GM12878 (cell line): Measurements from ENCODE around the gene VPS8. TPM values are rescaled to one million over a fixed set of nuclear protein-coding genes. Genes with fewer than 3 reads are reported as not detected.
"Not testable (repeated sequence)": the region's sequence is repeated elsewhere in the genome, so short reads cannot be mapped to it uniquely, and the experiment has no call there.

ENCODE experiments used
- ATAC-seq: fragments of 200-7000 bp; cut with Tn5 transposase; 3 replicates; pipeline ENCODE4 v1.9.1; 2020; ENCODE audit warnings: mild to moderate bottlenecking, moderate library complexity
- BruUV-seq: library from RNA; stranded (reverse); fragments of 400-500 nt; replicated peaks from 2 replicates; lab custom pipeline; 2021; lab: Mats Ljungman, UMichigan
- CTCF ChIA-PET: fragments of 300-600 bp; sonication (Branson Sonifier 250); formaldehyde crosslinking; extraction: SDS; loops from one replicate; lab custom pipeline; 2021; ENCODE audit warnings: inconsistent platforms; lab: Yijun Ruan, JAX
- POLR2A ChIA-PET: fragments of 350-600 bp; formaldehyde crosslinking; extraction: SDS; loops from one replicate; lab custom pipeline; 2021; ENCODE audit warnings: inconsistent platforms; lab: Charles Lee
- RAD21 ChIA-PET: fragments of 300-600 bp; sonication (Branson Sonifier 250); formaldehyde crosslinking; loops from one replicate; lab custom pipeline; 2023; ENCODE audit warnings: antibody characterized with exemption; ENCODE audit not compliant: unreplicated experiment; lab: Charles Lee
- SMC1A ChIA-PET: fragments of 300-600 bp; sonication (Branson Sonifier 250); formaldehyde crosslinking; loops from one replicate; lab custom pipeline; 2023; ENCODE audit not compliant: unreplicated experiment, uncharacterized antibody; lab: Charles Lee
- DNase-seq: peaks from one replicate; pipeline ENCODE4 v3.0.0-alpha.2; 2011; ENCODE audit warnings: low read depth, low spot score
- FAIRE-seq: peaks from 3 replicates; lab custom pipeline; 2011; peaks lifted over from hg19 to GRCh38; lab: Jason Lieb, UNC
- H2AFZ ChIP-seq: 2 replicates; pipeline ENCODE4 v1.6.0; 2011; ENCODE audit warnings: low read depth, low read length, control low read depth; ENCODE audit not compliant: control insufficient read depth
- H3K27ac ChIP-seq: 2 replicates; pipeline ENCODE4 v1.5.1; 2011; ENCODE audit warnings: control low read depth; ENCODE audit not compliant: control insufficient read depth, insufficient read depth
- H3K27me3 ChIP-seq, 2 experiments: replicated peaks in 1 of 2; 2 replicates each; pipeline versions ENCODE4 v1.6.0 to v1.6.1; 2011; ENCODE audit warnings: low read length in 1 of 2; ENCODE audit not compliant: control insufficient read depth in 2 of 2, insufficient read depth in 2 of 2
- H3K36me3 ChIP-seq, 2 experiments: 2 replicates each; pipeline ENCODE4 v1.5.1; 2011; ENCODE audit warnings: low read length in 1 of 2; ENCODE audit not compliant: control insufficient read depth in 2 of 2, insufficient read depth in 2 of 2
- H3K4me1 ChIP-seq: 2 replicates; pipeline ENCODE4 v1.6.1; 2011; ENCODE audit warnings: mild to moderate bottlenecking, low read length, moderate library complexity, mixed read lengths; ENCODE audit not compliant: control insufficient read depth, insufficient read depth
- H3K4me2 ChIP-seq: 2 replicates; pipeline ENCODE4 v1.6.0; 2011; ENCODE audit warnings: control low read depth; ENCODE audit not compliant: control insufficient read depth, insufficient read depth
- H3K4me3 ChIP-seq: fragments of 200-600 bp; sonication (generic); 2 replicates; pipeline ENCODE4 v1.5.1; 2016
- H3K79me2 ChIP-seq: 2 replicates; pipeline ENCODE4 v1.6.0; 2011; ENCODE audit warnings: low read length; ENCODE audit not compliant: control insufficient read depth, insufficient read depth
- H3K9ac ChIP-seq: 2 replicates; pipeline ENCODE4 v1.8.0; 2011; ENCODE audit warnings: low read length, control low read depth, mixed read lengths; ENCODE audit not compliant: control insufficient read depth, insufficient read depth
- H3K9me3 ChIP-seq: replicated peaks from 3 replicates; pipeline ENCODE4 v1.5.1; 2011; ENCODE audit warnings: mild to moderate bottlenecking, low read length; ENCODE audit not compliant: control insufficient read depth, insufficient read depth
- H4K20me1 ChIP-seq: 2 replicates; pipeline ENCODE4 v1.6.0; 2011; ENCODE audit not compliant: control insufficient read depth, insufficient read depth
- BACH1 ChIP-seq: fragments of 450-650 bp; IDR thresholded peaks from 2 replicates; pipeline ENCODE4 v1.6.1; 2017; ENCODE audit warnings: mild to moderate bottlenecking, borderline replicate concordance
- CBFB ChIP-seq: IDR thresholded peaks from 2 replicates; pipeline ENCODE4 v1.6.1; 2016; ENCODE audit warnings: antibody characterized with exemption, low read depth
- CHD1 ChIP-seq: IDR thresholded peaks from 2 replicates; pipeline ENCODE4 v1.6.1; 2012; ENCODE audit warnings: low read depth, low read length, improper control_type of control experiment
- HDAC2 ChIP-seq: fragments of 200-600 bp; sonication (generic); IDR thresholded peaks from 2 replicates; pipeline ENCODE4 v1.6.1; 2017
- IKZF2 ChIP-seq, 2 experiments: fragments of 450-650 bp; IDR thresholded peaks; 2 replicates each; pipeline ENCODE4 v1.6.1; 2017; ENCODE audit warnings: mild to moderate bottlenecking in 2 of 2, moderate library complexity in 2 of 2
- NFYA ChIP-seq: IDR thresholded peaks from 2 replicates; pipeline ENCODE4 v1.6.1; 2011; ENCODE audit warnings: low read depth, mild to moderate bottlenecking, low read length, improper control_type of control experiment, borderline replicate concordance
- PKNOX1 ChIP-seq: fragments of 450-650 bp; IDR thresholded peaks from 2 replicates; pipeline ENCODE4 v1.6.1; 2016; ENCODE audit warnings: mild to moderate bottlenecking
- POLR2AphosphoS2 ChIP-seq: IDR thresholded peaks from 2 replicates; pipeline ENCODE4 v1.6.1; 2011; ENCODE audit warnings: low read depth, mild to moderate bottlenecking, low read length, improper control_type of control experiment, moderate library complexity
- REST ChIP-seq: IDR thresholded peaks from 2 replicates; pipeline ENCODE4 v1.6.1; 2012; ENCODE audit warnings: mild to moderate bottlenecking, low read depth, low read length
- SIN3A ChIP-seq: IDR thresholded peaks from 2 replicates; pipeline ENCODE4 v1.6.1; 2012; ENCODE audit warnings: low read depth, low read length, improper control_type of control experiment
- SMAD5 ChIP-seq: IDR thresholded peaks from 2 replicates; pipeline ENCODE4 v1.6.1; 2016; ENCODE audit warnings: antibody characterized with exemption, low read depth
- SPI1 ChIP-seq: IDR thresholded peaks from 2 replicates; pipeline ENCODE4 v1.6.1; 2011; ENCODE audit warnings: low read depth, mild to moderate bottlenecking, low read length, moderate library complexity, borderline replicate concordance; ENCODE audit not compliant: insufficient read depth
- STAT3 ChIP-seq: IDR thresholded peaks from 2 replicates; pipeline ENCODE4 v1.6.1; 2011; ENCODE audit warnings: low read depth, low read length, improper control_type of control experiment
- ZNF207 ChIP-seq: fragments of 450-650 bp; IDR thresholded peaks from 2 replicates; pipeline ENCODE4 v1.6.1; 2014; ENCODE audit warnings: antibody characterized with exemption, mild to moderate bottlenecking, borderline replicate concordance
- whole genome bisulfite sequencing: methylation state at CpG from one replicate; pipeline ENCODE4 v1.1.6; 2016; ENCODE audit warnings: low lambda C conversion rate; ENCODE audit not compliant: insufficient replicate concordance, insufficient coverage; ENCODE audit errors: missing lambda C conversion rate; 5-methylcytosine and 5-hydroxymethylcytosine counted together
- in situ Hi-C: fragments of 300-500 bp; cut with MboI; formaldehyde crosslinking; loops from 9 replicates; pipeline ENCODE4 v1.14.3; 2018; ENCODE audit warnings: mixed read lengths
- intact Hi-C: fragments of 100-400 bp; cut with micrococcal nuclease; formaldehyde crosslinking; loops from one replicate; pipeline ENCODE4 v1.14.2; 2022; ENCODE audit not compliant: unreplicated experiment
- polyA plus RNA-seq, 11 experiments: library from polyadenylated mRNA; depleted of rRNA in 4 of 11; unstranded in 6 of 11; stranded (reverse) in 5 of 11; fragments of >200 nt; fragmentation: Nextera tagmentation in 4 of 11; fragmentation: Illumina TruSeq in 1 of 11; extraction: Ambion mirVana in 4 of 11; extraction: Trizol in 1 of 11; gene quantifications; 1 replicate in 1 of 11; 2 replicates in 10 of 11; pipeline versions ENCODE4 v1.2.1 to v1.2.3, GENCODE V29; 2011 to 2016; ENCODE audit warnings: inconsistent platforms in 2 of 11, missing spikeins in 2 of 11, low read depth in 1 of 11
- total RNA-seq, 4 experiments: library from RNA; depleted of rRNA in 3 of 4; stranded (reverse); fragments of >200 nt in 3 of 4; fragmentation: Illumina TruSeq in 1 of 4; extraction: Trizol in 1 of 4; gene quantifications; 2 replicates each; pipeline versions ENCODE4 v1.2.1 to v1.2.3, GENCODE V29; 2013 to 2021

Gene VPS8
- total and polyA plus RNA-seq, 10 of the 15 experiments (the other 5 are each of a cell fraction or from before 2014, with no cell fraction given), result 8.9 to 34.7 (median 20.9) TPM

GRCh38 chr3:185009650-185010049, 197.7 kb downstream of the VPS8 start:
- DNase-seq (no peak), ATAC-seq (no peak)
- SMC1A ChIA-PET, result no interaction called here
- Histone ChIP-seq H3K27me3 (no peaks in the 10 kb centered on the region), H3K4me1 (no peaks in the 10 kb centered on the region), H4K20me1 (no peaks in the 10 kb centered on the region), H3K4me2 (no peak overlapping the region), H3K4me3 (no peak overlapping the region), H3K27ac (no peak overlapping the region)
- intact Hi-C loops, result no loop called here
- no TSS peak for BruUV-seq
- CTCF ChIA-PET, result no interaction called here
- POLR2A ChIA-PET, result no interaction called here
- TF ChIP-seq POLR2AphosphoS2 (no peak), NFYA (no peak), SMAD5 (no peak), SPI1 (no peak), BACH1 (no peak), HDAC2 (no peak), CBFB (no peak), CHD1 (no peak), IKZF2 (IDR thresholded peaks at IDR 0.05) (no peak), STAT3 (no peak), ZNF207 (no peak), REST (no peak), PKNOX1 (no peak), SIN3A (no peak)
- TF ChIP-seq, all 136 proteins: peak for 0
- Histone ChIP-seq H3K9ac (no peak overlapping the region), H3K36me3 (no peaks in the 10 kb centered on the region; a peak in 1 of 4 replicates), H3K9me3 (no peaks in the 10 kb centered on the region), H3K79me2 (no peaks in the 10 kb centered on the region), H2AFZ (no peak overlapping the region)
- WGBS, result 98% methylated on average over 3 of the region's 3 CpGs
- RAD21 ChIA-PET, result no interaction called here
- in situ Hi-C loops, result no loop called here
- no peak for FAIRE-seq

- H3K27me3 ChIP-seq, H3K9me3 ChIP-seq, in situ Hi-C loops, intact Hi-C loops, H3K4me1 ChIP-seq, DNase-seq, SMC1A ChIA-PET, H3K36me3 ChIP-seq, H2AFZ ChIP-seq, H3K4me3 ChIP-seq, CTCF ChIA-PET, H3K4me2 ChIP-seq, RAD21 ChIA-PET, H3K79me2 ChIP-seq, H3K27ac ChIP-seq, H3K9ac ChIP-seq, H4K20me1 ChIP-seq, FAIRE-seq, ATAC-seq, BruUV-seq: not testable (repeated sequence)
- POLR2A ChIA-PET, result interaction anchor here (0.6 kb wide), 1 partner anchor 9 kb away, joined by 3 read pairs; no protein-coding TSS in a partner anchor
- WGBS, result 97% methylated on average over 12 of the region's 12 CpGs
Measured at GRCh38 chr3:185017584-185017983, 205.6 kb downstream of the VPS8 start.
